Stimulated activated CD8-positive, alpha-beta memory T cell treated with anti-CD3 and anti-CD28 coated beads, Interleukin-7, amount 100 ng/mL, for 1 hour (primary cell): ENCODE results near the gene ANKRD23.
"Not testable (repeated sequence)": the region's sequence is repeated elsewhere in the genome, so short reads cannot be mapped to it uniquely, and the experiment has no call there.

ENCODE experiments used
- DNase-seq, 2 donors: peaks; one replicate each; pipeline ENCODE4 v3.0.0-alpha.2; 2020; ENCODE audit warnings: low read depth in 2 of 2

ANKRD23 gene

DNA sequence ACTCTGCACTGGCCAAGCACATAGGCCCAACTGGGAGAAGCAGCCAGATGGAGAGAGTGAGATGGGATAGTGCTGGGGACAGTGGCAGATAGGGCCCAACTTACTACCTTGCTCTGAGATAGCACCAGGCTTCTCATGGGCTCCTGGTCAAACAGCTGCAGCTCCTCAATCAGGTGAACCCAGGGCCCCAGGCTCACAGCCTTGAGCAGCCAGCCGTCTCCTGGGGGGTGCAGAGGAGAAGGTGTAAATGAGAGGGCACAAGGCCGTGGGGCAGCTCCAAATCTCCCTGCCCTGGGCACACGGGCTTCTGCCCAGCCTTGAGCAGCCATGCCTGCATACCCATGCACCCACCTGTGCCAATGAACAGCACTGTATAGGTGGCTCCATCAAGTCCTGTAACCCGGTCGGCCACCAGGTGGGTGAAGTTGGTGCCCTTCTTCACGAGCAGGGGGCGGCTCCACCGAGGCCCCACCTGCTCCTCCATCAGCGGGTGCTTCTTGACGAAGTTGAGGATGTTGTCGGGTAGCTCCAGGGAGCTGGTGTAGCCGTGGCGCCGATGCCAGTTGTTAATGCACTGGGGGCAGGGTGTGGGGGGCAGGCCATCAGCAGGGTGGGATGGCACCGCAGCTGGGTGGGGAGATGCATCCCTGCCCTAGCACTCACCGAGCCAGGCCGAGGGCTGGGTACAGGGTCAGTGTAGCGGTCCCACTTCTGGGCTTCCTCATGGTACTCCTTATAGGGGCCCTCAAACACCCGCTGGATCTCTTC is 19.9 kb upstream of the ANKRD23 start:
- DNase-seq, result no peak

DNA sequence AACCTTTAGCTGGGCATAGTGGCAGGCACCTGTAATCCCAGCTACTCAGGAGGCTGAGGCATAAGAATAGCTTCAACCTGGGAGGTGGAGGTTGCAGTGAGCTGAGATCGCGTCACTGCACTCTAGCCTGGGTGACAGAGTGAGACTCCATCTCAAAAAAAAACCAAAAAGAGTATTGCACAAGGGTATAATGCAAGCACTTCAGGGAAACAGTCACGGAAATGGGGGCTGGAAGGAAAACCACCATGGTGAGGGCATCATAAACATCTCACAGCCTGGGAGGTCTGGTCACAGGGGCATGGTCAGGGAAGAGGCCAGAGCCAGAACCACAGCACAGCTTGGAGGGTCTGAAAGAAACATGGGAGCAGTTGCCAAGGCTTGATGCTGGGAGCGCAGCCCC is 19.2 kb upstream of the ANKRD23 start:
- not testable (repeated sequence) for DNase-seq

DNA sequence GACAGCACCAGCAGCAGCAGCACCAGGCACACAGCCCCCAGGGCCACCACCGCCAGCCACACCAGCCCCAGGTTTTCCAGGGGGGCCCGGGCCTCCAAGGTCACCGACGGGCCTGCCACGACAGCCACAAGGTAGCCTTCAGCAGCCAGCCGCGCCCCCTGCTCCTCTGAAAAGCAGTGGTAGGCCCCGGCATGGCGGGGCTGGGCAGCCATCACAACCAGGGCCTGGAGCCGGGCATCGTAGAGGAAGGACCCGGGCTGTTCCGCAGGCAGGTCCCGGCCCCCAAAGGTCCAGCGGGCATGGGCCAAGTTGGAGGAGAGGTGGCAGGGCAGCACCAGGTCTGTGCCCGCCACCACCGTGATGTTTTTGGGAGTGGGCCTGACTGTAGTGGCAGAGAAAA is 17.3 kb upstream of the ANKRD23 start:
- no peak for DNase-seq

- DNase-seq, result no peak
Measured at GRCh38 chr2:96860065-96861029, 16.5 kb upstream of the ANKRD23 start.

DNA sequence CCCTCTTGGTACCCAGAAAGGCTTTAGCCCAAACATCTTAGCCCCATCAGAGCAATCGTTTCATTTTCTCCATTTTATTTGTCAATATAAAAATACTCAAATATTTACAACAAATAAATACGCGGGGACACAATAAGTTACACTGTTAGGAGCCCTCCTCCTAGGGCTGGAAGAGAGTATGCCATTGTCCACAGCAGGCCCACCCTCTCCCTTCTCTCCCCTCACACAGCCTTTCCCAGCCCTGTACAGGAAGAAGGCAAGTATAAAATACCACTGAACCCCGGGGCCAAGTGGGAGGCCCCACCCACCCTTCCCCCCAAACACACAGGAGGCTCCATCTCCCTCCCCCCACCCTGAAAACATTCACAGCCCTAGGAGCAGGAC is 15.9 kb upstream of the ANKRD23 start:
- DNase-seq, result no peak

DNA sequence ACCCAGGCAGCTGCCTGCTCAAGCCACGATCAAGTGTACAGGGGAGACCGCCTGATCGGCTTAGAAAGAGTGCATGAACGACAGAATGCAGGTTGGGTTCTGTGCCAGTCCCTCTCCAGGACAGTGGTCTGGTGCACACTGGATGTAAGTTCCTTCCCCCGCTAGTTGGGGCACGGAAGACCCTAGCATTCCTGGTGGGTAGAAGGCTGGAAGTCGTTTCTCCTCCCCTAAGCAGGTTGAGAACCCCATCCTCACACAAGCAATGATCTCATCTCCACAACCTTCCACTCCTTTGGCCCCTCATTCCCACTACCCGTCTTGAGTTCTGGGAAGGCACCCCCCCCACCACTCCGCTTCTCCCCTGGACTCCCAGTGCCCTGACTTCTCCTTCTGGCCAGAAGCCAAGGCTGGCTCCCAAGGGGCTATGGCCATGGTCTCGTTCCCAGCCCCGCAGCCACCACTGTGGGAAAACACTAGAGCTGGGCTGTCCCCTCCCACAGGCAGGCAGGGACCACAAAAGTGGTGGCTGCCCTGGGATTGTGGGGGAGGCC is 15.4 kb upstream of the ANKRD23 start:
- DNase-seq, result no peak

- DNase-seq, result peak; percentile 95
Measured at GRCh38 chr2:96857667-96858372, 14.0 kb upstream of the ANKRD23 start, which contains the start of gene ANKRD39. ANKRD39 (minus strand) TSS chr2:96858016; CDS start chr2:96857987, 29 bp downstream.

DNA sequence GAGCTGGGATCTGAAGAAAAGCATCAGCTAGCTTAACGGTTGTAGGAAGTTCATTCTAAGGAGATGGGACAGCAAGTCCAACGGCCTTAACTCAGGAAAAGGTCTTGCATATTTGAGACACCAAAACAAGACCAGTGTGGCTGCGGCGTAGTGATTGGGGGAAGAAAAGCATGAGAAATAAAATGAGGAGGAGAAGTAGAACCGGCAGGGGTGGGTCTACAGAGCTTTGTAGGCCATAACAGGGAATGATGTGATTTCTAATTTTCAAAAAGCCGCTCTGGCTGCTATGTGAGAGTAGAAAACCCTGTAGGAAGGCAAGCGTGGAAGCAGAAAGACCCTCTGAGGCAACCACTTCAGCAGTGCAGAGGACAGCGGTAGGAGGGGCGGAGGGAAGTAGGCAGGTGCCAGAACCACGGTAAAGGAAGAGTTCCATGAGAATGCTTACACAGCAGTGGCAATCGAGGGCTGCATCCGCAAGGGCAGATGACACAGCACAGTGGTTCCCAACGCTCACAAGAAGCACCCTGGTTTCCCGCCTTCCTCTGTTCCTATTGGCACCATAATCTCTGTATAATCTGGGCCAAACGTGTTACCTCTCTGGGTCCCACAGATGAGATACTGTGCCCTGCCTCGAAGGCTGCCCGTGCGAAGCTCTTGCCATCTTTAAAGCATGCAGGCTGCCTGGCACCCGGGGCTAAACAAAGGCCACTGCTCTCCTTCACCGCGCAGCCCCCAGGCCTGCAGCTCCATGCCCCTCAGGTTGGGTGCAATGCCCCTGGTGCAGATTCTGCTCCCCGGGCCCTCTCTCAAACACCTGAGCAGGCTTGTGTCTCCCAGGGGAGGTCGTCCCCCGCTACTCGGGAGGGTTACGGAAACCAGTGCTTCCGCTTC is 13.2 kb upstream of the ANKRD23 start:
- DNase-seq, result no peak

DNA sequence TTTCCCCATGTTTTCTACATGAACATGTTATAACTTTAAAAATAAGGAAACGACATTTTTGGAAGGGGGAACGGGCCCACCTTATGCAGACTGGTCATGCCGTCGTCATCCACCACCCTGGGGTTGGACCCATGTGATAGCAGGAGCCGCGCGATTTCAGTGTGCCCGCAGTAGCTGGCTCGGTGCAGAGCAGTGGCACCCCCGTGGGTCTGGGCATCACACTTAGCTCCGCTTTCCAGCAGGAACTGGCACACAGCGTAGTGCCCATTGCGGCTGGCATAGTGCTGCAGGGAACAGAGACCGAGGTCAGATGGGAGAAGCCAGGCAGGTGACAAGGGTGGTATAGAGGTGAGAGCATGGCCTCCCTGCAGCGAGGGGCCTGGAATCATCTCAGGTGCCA is 9.5 kb upstream of the ANKRD23 start:
- DNase-seq, result no peak

GRCh38 chr2:96852667-96853066 is 8.8 kb upstream of the ANKRD23 start:
- no peak for DNase-seq

- DNase-seq, result no peak
Measured at GRCh38 chr2:96848264-96848663, 4.4 kb upstream of the ANKRD23 start.

DNA sequence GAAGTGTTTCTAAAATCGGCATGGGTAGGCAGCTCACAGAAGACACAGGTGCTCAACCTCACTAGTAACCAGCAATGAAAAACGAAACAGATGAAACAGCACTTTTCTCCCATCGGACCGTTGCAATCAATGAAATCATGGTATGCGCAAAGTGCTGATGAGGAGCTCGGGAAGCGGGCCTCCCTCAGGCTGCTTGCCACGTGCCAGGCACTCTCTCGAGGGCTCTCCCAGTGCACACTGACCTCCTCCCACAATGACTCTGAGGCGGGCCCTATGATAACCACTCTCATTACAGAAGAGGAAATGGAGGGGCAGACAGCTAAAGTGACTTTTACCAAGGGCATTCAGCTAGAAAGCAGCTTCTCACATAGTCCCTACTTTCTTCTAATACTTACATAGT is 3.8 kb upstream of the ANKRD23 start:
- DNase-seq, result no peak

GRCh38 chr2:96846825-96847224 is 3.0 kb upstream of the ANKRD23 start:
- DNase-seq, result no peak

DNA sequence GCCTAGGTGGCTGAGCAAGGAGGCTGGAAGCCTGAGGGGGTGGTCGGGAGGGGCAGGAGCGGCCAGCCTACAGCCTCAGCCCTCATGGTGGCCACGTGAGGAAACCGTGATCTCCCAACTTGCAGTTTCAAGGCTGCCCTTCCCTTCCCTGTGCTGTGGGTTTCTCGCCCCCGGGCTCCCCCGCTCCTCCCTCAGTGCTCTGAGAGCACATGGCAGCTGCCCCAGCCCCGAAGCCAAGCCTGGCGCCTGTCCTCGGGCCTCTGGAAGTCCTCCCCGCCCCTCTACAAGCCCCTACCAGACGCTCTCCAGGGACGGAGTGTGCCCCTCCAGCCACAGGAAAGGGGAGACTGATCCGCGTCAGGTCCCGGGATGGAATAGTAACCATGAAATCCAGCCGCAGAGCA is 586 bp upstream of the ANKRD23 start:
- DNase-seq, result no peak

GRCh38 chr2:96842600-96842999 is 1.2 kb downstream of the ANKRD23 start:
- DNase-seq, result no peak

DNA sequence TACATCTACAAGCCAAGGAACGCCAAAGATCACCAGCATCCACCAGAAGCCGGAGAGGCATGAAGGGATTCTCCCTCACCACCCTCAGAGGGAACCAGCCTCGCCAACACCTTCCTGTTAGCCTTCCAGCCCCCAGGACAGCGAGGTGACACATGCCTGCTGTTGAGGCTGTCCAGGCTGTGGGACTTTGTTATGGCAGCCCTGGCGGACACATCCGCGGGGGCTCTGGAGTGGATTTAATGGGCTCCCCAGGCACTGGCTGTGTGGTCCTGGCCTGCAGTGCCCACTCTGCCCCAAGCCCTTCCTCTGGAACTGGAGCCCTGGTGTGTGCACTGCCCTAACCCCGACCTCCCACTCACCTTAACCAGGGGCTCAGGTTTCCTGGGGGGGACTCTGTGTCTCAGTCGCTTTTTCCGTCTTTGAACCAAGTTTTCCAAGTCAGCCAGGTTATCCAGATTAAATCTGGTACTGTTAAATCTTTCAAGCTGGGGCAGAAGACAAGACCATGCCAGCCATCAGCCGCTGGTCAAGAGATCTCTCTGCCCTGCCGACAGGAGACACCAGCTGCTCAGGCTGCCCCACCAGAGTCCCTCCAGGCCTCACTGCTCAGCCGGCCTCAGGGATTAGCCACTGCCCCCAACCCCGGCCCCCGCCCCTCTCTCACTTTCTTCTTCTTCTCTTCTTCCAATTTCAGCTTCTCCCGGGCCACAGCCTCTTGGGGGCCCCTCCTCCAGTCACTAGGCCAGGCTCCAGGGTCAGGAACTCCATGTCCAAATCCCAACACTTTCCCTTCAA is 1.9 kb downstream of the ANKRD23 start:
- DNase-seq, result no peak

DNA sequence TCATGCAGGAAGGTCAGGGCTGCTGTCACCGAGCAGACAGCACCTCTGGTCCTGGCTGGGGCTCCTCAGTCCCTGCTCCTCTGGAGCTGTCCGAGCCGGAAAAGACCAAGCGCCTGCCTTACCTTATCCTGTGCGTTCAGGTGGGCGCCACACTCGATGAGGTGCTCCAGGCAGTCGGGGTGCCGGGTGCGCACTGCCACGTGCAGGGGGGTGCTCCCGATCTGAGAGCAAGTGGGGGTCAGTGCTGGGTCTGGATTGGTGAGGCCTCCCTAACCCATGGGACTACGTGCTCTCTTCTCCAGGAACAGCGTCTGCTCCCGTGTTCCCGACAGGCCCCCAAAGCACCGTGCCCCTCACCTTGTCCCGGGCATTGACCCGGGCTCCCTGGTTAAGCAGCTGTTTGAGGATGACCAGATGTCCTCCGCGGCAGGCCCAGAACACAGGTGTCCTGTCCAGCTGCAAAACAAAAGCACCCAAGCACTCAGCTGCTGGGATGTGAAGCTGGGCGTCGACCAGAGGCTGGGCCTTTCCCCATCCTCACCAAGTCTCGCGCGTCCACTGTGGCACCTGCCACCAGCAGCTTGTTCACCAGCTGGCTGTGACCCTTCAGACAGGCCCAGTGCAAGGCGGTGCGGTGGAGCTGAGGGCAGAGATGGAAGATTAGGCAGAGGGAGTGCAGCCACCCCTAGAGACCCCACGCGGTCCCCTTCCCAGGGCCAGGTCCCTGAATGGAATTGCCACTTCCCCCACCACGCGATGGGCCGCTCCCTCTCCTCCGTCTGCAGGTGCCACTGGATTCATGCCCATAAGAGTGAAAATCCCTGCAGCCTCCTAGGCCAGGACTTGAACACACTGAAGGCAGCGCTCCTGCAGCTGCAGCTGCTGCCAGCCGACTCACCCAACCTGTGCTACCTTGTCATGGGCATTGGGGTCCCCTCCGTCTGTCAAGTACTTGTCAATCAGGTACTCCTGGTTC is 3.7 kb downstream of the ANKRD23 start:
- no peak for DNase-seq

- DNase-seq, result peak; percentile 50 to 51
Measured at GRCh38 chr2:96839293-96839874, 4.4 kb downstream of the ANKRD23 start.
